HG03575 (cell line): ENCODE results near the gene NID2.

Experiments used
- ATAC-seq: cut with Tn5 transposase; IDR thresholded peaks from one replicate; pipeline ENCODE4 v1.9.1; 2021; ENCODE audit not compliant: unreplicated experiment, insufficient number of reproducible peaks, low FRiP score; ENCODE audit errors: extremely low read depth

Gene NID2

DNA sequence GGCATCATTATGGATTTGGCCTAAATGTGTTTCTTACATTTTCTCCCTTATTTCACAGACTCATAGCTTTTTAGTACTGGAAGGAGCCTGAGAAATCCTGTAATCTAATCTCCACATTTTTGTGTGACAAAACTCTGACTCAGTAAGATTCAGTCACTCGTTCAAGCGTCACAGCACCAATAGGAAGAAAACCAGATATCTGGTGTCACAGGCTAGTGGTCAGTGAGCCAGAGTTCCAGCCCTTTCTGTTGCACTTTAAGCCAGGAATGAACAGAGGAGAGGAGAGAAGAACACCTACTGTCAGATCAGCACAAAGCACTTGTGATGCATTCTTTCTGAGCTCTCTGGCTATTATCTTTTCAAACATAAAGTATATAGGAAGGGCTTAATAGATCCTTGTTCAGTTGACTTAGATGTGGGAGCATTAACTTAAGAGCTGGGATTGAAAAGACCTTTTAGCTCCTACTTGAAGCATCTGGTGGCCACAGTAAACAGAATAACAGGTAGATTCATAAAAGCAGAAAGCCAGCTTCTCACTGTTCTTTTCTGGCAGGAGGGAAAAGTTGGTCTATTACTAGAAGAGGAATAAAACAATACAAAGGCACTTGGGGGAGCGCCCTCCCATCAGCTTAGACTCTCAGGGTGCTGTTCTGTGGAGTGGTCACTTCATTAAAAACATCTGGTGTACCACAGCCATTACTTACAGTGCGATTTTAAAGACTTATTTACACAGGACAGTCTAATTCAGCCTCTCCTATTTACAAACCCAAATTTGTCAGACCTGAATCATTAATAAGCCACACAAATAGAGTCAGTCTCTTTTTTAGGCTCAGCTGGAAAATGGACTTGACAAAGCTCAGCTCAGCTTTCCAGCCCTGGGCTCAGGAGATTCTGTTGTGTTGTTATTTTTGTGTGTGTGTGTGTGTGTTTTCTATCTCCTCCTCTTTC lies 12.2 kb upstream of the NID2 start:
- ATAC-seq = no peak

DNA sequence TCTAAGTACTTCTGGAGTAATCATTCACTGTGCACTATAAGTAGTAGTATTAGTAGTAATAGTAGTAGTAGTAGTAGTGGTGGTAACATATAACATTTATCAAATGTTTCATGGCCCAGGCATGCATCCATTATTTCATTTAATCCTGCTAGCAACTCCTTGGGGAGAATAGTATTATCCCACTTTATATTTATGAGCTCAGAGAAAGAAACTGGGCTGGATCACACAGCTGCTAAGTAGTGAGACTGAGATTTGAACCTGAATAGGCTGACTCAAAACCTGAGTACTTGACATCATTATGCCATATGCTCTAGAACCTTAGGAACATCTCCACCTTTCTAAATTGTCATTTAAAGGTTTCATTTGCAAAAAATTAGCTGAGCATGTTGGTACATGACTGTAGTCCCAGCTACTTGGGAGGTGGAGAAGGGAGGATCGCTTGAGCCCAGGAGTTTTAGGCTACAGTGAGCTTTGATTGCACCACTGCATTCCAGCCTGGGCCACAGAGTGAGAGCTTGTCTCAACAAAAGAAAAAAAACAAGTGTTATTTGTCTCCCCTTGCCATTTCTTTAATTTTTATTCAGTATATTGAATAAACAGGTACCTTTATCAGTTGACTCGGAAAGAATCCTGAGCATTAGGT lies 11.4 kb upstream of the NID2 start:
- no peak for ATAC-seq

DNA sequence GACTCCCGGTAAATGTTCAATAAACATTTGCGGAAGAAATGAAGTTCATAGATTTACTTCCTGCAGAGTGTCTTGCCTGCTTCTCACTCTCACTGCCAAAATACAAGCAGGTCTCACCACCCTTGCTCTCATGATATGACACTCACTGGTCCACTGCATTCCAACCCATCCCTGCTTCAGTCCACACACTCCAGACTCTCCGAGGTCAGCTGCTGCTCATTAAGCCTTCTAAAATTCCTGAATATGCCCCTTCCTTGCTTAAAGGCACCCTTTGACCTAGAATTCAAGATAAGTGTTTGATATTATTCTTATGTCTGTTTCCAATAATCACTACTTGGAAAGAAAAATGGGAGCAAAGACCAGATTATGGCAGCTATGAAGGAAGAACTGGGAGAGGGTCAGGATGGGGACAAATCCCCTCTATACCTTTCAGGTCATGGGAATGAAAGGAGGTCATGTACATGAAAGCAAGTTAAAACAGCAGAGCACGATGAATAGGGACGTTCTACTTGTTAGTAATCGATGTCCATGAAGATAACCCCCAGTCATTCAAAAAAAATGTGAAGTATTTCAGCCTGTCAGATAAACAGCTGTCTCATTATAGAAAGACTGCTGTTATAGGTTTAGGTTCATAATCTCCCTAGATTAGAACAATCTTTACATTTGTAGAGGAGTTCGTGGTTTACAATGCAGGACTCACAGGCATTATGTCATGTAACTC lies 10.5 kb upstream of the NID2 start:
- ATAC-seq = no peak

DNA sequence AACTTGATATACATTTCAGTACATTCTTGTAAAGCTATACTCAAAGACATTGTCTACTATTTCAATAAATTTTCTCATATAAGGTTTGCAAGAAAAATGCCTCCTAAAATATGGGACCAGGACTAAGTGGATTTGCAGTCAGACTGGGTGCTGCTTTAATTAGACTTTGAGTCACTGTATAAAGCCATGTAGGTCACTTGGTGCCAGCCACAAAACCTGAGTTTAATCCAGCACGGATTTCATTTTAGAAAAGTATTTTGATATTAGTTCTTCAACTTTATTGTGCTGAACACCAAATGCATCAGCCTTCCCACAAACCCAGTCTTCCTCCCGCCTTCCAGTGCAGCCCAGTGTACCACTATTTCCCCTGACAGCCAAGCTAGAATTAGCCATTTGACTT lies 9.9 kb upstream of the NID2 start:
- no peak for ATAC-seq

DNA sequence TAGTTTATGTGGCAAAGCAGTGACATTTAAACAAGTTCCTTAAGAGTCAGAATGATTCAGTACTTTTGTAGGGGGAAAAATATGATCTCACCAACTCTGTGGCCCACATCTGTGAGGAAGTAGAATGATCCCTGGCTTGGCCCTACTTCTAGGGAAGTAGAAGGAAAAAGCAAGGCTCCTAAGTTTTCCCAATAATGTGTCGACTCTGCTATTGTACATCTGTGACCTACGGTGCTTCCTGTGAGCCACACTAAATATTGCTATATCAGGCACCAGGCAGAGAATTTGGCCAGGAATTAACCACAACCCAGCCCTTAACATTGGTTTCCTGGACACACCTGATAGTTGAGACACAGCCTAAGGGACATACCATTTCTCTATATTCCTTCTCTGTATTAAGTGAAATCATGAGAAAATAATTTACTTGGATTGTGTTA lies 9.3 kb upstream of the NID2 start:
- no peak for ATAC-seq

DNA sequence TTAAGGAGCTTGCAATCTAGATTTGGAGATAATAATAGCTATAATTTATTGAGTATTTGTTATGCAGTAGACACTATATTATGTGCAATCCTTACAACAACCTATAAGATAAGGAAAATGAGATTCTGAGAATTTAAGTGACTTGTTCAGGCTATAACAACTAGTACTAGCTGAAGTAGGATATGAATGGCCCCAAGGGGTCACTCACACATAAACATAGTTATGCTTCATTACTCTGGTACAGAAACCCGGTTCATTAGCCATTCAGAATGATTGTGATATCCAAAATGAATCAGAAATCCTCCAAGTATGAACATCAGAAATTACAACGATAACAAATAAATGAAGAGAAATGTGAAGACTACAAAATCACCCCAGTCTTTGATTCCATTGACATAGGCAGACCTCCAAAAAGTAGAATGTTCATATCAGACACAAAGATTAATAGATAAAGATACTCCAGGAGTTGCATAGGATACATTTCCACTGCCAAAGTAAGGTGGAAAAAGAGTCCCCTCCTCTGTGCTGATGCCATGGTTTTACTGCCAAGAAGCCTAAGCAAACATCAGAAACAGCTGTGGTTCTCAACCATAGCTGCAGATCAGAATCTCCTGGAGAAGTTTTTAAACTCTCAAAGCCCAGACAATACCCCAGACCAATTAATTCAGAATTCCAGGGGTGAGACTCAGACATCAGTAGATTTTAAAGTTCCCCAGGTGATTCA lies 8.6 kb upstream of the NID2 start:
- ATAC-seq = no peak

DNA sequence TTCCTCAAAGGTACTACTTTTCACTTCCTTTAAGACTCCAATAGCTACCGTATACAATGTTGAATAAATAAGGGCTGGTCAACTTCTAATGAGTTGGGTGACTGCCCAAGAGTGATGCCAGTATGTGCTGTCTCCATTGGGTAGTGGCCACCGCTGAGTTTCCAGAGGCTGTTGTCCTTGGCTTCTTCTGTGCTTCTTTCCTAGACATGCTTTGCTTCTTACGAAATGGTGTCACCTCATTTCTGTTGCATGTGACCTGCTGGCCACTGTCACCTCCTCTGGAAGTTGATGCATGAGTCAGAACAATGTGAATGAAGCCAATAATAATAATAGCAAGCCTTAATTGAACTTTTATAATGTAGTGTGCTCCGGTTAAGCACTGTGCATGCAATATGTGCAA lies 7.5 kb upstream of the NID2 start:
- ATAC-seq = no peak

DNA sequence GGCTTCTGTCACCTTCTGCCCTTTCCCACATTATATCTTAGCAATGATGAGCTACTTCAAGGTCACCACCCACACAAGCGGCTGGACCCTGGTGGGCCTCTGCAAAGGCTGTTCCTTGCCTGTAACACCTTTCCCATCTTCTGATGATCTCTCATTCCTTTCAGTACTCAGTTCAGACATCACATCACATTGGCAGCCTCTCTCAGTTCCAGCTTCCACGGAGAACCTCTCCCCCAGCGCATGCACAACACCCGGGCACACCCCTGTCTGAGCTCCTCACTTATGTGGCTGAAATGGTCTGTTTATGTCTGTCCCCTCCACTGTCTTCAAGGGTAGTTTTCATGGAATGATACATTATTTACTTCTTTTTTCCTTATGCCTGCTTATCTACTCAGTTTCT lies 6.5 kb upstream of the NID2 start:
- ATAC-seq = no peak

DNA sequence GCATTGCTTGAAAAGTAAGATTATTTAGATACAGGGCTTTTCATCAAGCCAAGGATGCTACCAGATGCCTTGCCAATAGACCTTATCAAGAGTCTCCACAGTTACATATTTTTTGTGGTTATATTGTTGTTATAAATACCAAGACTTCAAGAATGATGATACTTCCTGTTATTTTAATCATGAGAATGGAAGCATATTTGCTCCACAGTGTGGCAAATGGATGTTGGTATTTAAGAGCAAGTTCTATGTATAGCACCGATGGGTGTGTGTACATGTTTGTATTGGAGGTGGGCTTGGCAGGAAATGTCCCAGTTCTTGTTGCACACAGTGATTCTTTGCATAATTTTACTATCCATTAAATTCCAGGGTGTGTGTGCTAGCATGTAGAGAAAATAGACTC lies 4.4 kb upstream of the NID2 start:
- ATAC-seq = no peak

DNA sequence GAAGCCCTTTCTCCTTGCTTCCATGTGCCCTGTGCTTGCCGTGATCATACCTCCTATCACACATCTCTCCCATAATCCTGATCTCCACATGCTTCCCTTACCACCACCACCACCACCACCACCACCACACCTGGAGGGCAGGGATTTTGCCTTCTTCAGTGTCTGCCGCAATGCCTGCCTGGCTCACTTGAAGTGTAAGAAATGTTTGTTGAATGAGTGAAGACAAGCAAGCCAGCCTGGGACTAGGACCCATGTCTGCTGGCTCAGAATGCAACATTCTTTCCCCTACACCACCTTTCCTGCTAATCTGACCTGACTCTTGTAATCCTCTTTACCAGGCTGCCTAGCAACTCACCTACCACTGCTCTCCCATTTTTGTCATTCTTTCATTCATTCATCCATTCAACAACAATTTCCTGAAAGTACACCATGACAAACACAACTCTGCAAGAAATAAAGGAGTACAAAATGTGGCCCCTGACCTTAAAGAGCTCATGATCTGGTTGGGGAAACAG lies 3.5 kb upstream of the NID2 start:
- no peak for ATAC-seq

DNA sequence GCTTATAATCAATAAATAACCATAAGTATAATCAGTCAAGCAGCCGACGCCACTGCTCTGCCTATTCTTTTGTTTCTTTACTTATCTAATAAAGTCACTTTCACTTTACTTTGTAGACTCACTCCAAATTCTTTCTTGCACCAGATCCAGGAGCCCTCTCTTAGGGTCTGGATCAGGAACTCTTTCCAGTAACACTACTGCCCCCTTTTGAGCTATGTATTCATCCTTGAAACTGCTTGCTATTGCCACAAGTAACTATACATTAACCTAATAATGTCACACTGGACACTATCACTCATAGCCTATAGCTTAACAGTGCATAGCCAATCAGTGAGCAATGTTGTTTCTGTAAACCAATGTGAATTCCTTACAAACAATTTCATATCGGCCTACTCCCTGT lies 2.8 kb upstream of the NID2 start:
- ATAC-seq = no peak

DNA sequence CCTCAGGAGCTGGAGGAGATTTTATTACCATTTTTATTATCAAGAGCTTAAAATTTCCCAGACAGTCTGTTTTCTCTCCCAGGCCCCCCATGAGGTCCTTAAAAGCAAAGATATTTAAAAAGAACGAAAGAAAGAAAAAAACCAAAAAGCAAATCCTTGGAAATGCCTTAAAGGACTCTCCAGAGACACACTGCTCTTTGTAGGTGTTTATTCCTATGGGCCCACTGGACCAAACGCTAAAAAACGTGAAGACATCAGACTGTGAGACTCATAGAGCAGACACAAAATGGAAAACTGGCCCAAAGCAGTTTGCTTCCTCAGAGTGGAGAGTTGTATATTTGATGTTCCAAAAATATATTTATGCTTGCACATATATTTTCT lies 1.2 kb upstream of the NID2 start:
- ATAC-seq = no peak

DNA sequence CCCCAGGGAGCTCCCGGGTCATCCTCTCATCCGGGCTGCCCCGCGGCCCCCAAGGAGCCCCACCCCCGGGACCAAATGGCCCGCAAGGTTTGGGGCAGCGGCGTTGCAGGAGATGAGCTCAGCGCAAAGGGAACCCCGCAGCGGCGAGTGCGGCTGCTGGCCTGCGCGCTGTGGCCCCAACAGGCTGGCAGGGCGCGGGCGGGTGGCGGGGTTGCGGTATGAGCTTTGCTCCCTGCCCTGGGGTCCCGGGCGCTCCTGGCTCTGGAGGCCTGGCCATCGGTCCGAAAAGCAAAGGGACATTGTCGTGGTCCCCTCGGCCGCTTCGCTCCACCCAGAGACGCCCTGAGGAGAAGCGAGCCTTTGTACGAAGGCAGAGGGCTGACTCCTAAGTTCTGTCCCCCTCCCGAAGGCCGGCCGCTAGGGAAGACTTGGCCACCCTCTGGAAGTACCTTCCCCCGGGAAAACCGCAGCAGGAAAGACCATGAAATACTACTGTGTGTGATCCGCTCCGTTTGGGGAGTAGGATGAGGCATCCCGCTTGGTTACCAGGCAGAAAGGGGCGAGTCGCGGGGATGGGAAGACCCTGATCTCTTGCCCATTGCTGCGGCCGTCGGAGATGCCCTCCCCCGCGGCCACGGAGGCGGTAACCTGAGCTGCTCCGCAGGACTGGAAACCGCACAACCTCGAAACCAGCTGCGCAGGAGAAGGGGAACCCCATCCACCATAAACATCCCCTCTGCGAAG lies 620 bp upstream of the NID2 start:
- no peak for ATAC-seq

DNA sequence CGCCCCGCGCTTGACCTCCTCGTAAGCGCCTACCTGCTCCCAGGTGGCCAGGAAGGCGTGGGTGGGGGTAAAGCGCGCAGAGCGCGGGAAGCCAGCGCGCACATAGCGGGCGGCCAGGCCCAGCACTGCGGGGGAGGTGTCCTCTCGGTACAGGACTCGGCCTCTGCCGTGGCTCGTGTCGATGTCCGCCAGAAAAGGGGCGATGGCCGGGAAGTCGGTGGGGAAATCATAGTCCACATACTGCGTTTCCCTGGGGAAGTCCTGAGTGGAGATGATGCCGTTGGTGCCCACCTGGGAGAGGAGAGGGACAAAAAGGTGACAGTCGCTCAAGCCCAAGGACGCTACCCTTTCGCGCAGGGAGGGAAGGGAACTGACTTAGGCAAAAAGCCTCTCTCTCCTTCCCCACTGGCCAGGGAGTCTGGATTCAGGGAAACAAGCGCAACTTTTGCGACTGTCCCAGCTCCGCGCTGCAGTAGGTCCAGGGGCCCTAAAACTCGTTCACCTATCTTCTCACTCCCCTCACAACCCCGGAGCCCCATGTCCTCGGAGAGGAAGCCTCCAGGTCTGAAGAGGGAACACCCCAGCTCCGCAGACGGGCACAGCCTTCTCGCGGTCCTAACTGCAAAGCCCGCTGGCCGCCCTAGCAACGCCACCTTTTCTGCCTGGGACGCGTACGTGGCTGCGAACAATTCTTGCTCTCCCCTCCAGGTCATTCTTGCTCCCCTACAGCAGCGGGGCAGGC lies 815 bp downstream of the NID2 start:
- no peak for ATAC-seq

DNA sequence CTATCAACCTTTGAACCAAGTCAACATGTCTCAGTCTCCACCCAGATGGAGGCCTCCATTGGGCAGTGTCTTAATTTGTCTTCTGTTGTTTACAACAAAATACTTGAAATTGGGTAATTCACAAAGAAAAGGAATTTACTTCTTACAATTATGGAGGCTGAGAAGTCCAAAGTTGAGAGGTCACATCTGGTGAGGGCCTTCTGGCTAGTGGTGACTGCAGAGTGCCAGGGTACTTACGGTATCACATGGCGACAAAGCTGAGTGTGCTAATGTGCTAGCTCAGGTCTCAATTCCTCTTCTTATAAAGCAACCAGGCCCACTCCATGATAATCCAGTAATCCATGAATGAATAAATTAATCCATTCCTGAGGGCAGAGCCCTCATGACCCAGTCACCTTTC lies 4.7 kb downstream of the NID2 start:
- no peak for ATAC-seq

DNA sequence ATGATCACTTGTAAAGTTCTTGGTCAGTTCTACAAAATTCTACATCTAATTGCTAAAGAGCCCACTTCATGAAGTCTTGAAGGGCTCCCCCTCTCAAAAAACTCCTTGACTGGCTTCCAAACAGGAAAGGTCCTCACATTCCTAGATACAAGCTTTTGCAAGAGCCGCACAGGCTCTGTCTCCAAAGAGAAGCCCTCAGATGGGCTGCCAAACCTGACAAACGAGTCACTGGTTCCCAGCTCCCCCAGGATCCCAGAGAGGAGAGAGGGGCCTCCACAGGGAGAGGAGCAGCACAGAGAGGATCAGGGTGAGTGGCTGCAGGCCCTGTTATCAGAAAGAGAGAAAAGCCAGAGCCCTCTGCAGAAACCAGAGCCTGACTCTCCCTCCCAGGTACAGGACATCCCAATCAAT lies 5.8 kb downstream of the NID2 start:
- ATAC-seq = no peak

DNA sequence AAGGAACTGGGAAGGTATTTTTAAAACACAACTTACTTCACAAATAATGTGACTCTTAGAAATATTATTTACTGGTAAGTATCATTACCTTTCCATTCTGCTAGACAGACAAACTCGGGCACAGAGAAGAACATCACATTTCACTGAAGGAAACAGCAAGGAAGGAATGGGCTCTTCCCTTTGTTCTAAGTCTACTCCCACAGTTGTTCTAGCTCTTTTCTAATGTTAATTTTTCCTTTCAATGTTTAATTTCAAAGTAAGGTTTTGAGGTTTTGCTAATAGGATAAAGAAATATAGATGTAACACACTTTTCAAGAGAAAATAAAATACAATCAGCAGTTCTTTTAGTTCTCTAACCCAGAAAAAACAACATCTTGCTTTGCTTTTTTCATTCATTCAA lies 7.0 kb downstream of the NID2 start:
- no peak for ATAC-seq

DNA sequence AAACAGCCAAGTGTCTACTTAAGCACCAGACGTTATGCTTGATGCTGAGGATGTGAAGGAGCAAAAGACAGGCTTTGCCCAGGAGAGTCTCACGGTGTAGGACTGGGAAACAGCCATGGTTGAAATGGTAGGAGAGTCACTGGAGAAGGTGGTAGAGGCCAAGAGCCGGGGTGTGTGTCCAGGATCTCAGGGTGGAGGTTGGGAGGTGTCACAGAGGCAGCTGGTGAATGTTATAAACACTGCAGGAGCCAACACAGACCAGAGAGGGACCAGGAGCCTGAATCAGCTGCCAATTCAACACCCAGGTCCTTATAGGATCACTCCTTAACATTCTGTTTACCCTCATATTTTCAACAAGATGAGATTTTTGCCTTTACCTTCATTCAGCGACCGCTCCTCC lies 7.5 kb downstream of the NID2 start:
- ATAC-seq = no peak
